Esophagus squamous epithelium (tissue), 5 donors: ENCODE results near the gene ANKS1B. TPM values are rescaled to one million over a fixed set of nuclear protein-coding genes. Genes with fewer than 3 reads are reported as not detected.

Experiments
- DNase-seq: peaks from one replicate; lab custom pipeline; 2025; lab: John Stamatoyannopoulos, UW
- H3K27ac ChIP-seq, 4 donors: fragments of 200-600 bp; sonication (generic); one replicate each; pipeline ENCODE4 v1.5.1; 2016 to 2019; ENCODE audit warnings: mild to moderate bottlenecking in 1 of 4
- H3K27me3 ChIP-seq, 4 donors: fragments of 200-600 bp; sonication (generic); 1 replicate in 3 of 4; 2 replicates in 1 of 4; pipeline versions ENCODE4 v1.5.1 to v1.6.0; 2017 to 2021; ENCODE audit warnings: antibody characterized with exemption in 1 of 4
- H3K36me3 ChIP-seq, 3 donors: fragments of 200-600 bp; sonication (generic); one replicate each; pipeline ENCODE4 v1.5.1; 2016 to 2019
- H3K4me1 ChIP-seq, 3 donors: fragments of 200-600 bp; sonication (generic); one replicate each; pipeline ENCODE4 v1.5.1; 2017 to 2019
- H3K4me3 ChIP-seq, 4 donors: fragments of 200-600 bp; sonication (generic); 1 replicate in 3 of 4; 2 replicates in 1 of 4; pipeline ENCODE4 v1.5.1; 2016 to 2019; ENCODE audit warnings: mild to moderate bottlenecking in 2 of 4, moderate library complexity in 1 of 4
- H3K9me3 ChIP-seq, 3 donors: fragments of 200-600 bp; sonication (generic); one replicate each; pipeline ENCODE4 v1.5.1; 2016 to 2019
- CTCF ChIP-seq, 6 experiments: fragments of 450-650 bp in 4 of 6; fragments of 200-600 bp in 2 of 6; sonication (generic) in 2 of 6; IDR thresholded peaks; one replicate each; pipeline ENCODE4 v1.5.1; 2016 to 2019; ENCODE audit warnings: antibody characterized with exemption in 6 of 6, mild to moderate bottlenecking in 4 of 6, moderate library complexity in 4 of 6
- POLR2A ChIP-seq, 4 donors: fragments of 450-650 bp; IDR thresholded peaks; one replicate each; pipeline ENCODE4 v1.6.1; 2017; ENCODE audit warnings: antibody characterized with exemption in 4 of 4, mild to moderate bottlenecking in 4 of 4, moderate library complexity in 3 of 4
- WGBS, 2 donors: methylation state at CpG; one replicate each; pipeline ENCODE4 v1.1.5; 2018; 5-methylcytosine and 5-hydroxymethylcytosine counted together
- intact Hi-C: fragments of 100-400 bp; cut with DNase I; formaldehyde crosslinking; loops from one replicate; pipeline ENCODE4 v1.15.0; 2022
- total RNA-seq, 4 donors: library from RNA; depleted of rRNA; stranded (reverse); fragments of >200 nt; gene quantifications; one replicate each; pipeline ENCODE4 v1.1.0, GENCODE V29; 2016
- donor health status: DM: yes; HTN: yes; CAD: no.

Gene ANKS1B
- total RNA-seq, 4 donors from 2014 or later = 1.6 to 15.8 (median 8.1) TPM

- H3K27me3 ChIP-seq = no peaks in the 10 kb centered on the region
- H3K9me3 ChIP-seq = no peaks in the 10 kb centered on the region
- H3K36me3 ChIP-seq = no peaks in the 10 kb centered on the region
- no peak overlapping the region for H3K4me3 ChIP-seq
- intact Hi-C loops = no loop called here
- H3K4me1 ChIP-seq = no peaks in the 10 kb centered on the region
- H3K27ac ChIP-seq = no peak overlapping the region
- WGBS, 2 donors = 42 to 49% methylated on average over 2 of the region's 2 CpGs
- DNase-seq = no peak
- no peak for TF ChIP-seq CTCF (IDR thresholded peaks at IDR 0.05)
- no peak for TF ChIP-seq POLR2A (IDR thresholded peaks at IDR 0.05)
These were observed 1166.5 kb downstream of the ANKS1B start for GRCh38 chr12:98818239-98818638.

GRCh38 chr12:98817742-98818141, 1167.0 kb downstream of the ANKS1B start:
- intact Hi-C loops = no loop called here
- DNase-seq = no peak
- WGBS, 2 donors = 39 to 42% methylated on average over 2 of the region's 2 CpGs
- Histone ChIP-seq H3K27me3 (no peaks in the 10 kb centered on the region), H3K36me3 (no peaks in the 10 kb centered on the region), H3K4me3 (no peak overlapping the region), H3K4me1 (no peaks in the 10 kb centered on the region), H3K9me3 (no peaks in the 10 kb centered on the region), H3K27ac (no peak overlapping the region)
- no peak for TF ChIP-seq CTCF (IDR thresholded peaks at IDR 0.05)
- no peak for TF ChIP-seq POLR2A (IDR thresholded peaks at IDR 0.05)

GRCh38 chr12:98816720-98817119, 1168.0 kb downstream of the ANKS1B start:
- H3K9me3 ChIP-seq = no peaks in the 10 kb centered on the region
- no peak for DNase-seq
- intact Hi-C loops = no loop called here
- no peak for TF ChIP-seq CTCF (IDR thresholded peaks at IDR 0.05)
- TF ChIP-seq POLR2A (IDR thresholded peaks at IDR 0.05) = no peak
- 60 to 71% methylated on average over 2 to 4 of the region's 4 CpGs for WGBS, 2 donors
- no peaks in the 10 kb centered on the region for H3K27me3 ChIP-seq
- no peak overlapping the region for H3K27ac ChIP-seq
- H3K4me1 ChIP-seq = no peaks in the 10 kb centered on the region
- H3K4me3 ChIP-seq = no peak overlapping the region
- no peaks in the 10 kb centered on the region for H3K36me3 ChIP-seq

GRCh38 chr12:98814254-98814653, 1170.5 kb downstream of the ANKS1B start:
- H3K36me3 ChIP-seq = no peaks in the 10 kb centered on the region
- no peaks in the 10 kb centered on the region for H3K9me3 ChIP-seq
- no peaks in the 10 kb centered on the region for H3K27me3 ChIP-seq
- H3K4me3 ChIP-seq = no peak overlapping the region
- WGBS, 2 donors = 42 to 49% methylated on average over 6 of the region's 6 CpGs
- no peaks in the 10 kb centered on the region for H3K4me1 ChIP-seq
- intact Hi-C loops = no loop called here
- TF ChIP-seq POLR2A (IDR thresholded peaks at IDR 0.05) (no peak), CTCF (IDR thresholded peaks at IDR 0.05) (no peak)
- DNase-seq = no peak
- H3K27ac ChIP-seq = no peak overlapping the region

GRCh38 chr12:98812225-98812624, 1172.5 kb downstream of the ANKS1B start:
- no peak overlapping the region for H3K4me3 ChIP-seq
- no peaks in the 10 kb centered on the region for H3K9me3 ChIP-seq
- H3K27me3 ChIP-seq = no peaks in the 10 kb centered on the region
- intact Hi-C loops = no loop called here
- H3K27ac ChIP-seq = no peak overlapping the region
- 80 to 86% methylated on average over 7 of the region's 7 CpGs for WGBS, 2 donors
- H3K36me3 ChIP-seq = no peaks in the 10 kb centered on the region
- TF ChIP-seq POLR2A (IDR thresholded peaks at IDR 0.05) (no peak), CTCF (IDR thresholded peaks at IDR 0.05) (no peak)
- no peak for DNase-seq
- no peaks in the 10 kb centered on the region for H3K4me1 ChIP-seq
